Neural progenitor cell (in vitro differentiated cells): ENCODE measurements around the gene NHSL1.

Source experiments
- CTCF ChIP-seq: fragments of 200-600 bp; sonication (generic); IDR thresholded peaks from 2 replicates; pipeline ENCODE4 v1.5.1; 2017; ENCODE audit warnings: antibody characterized with exemption, mild to moderate bottlenecking
- EZH2 ChIP-seq: fragments of 200-600 bp; sonication (generic); IDR thresholded peaks from 2 replicates; pipeline ENCODE4 v1.6.1; 2017; ENCODE audit warnings: antibody characterized with exemption, mild to moderate bottlenecking, moderate library complexity
- EZH2phosphoT487 ChIP-seq: fragments of 200-600 bp; sonication (generic); IDR thresholded peaks from 2 replicates; pipeline ENCODE4 v1.6.1; 2017; ENCODE audit warnings: antibody characterized with exemption

DNA sequence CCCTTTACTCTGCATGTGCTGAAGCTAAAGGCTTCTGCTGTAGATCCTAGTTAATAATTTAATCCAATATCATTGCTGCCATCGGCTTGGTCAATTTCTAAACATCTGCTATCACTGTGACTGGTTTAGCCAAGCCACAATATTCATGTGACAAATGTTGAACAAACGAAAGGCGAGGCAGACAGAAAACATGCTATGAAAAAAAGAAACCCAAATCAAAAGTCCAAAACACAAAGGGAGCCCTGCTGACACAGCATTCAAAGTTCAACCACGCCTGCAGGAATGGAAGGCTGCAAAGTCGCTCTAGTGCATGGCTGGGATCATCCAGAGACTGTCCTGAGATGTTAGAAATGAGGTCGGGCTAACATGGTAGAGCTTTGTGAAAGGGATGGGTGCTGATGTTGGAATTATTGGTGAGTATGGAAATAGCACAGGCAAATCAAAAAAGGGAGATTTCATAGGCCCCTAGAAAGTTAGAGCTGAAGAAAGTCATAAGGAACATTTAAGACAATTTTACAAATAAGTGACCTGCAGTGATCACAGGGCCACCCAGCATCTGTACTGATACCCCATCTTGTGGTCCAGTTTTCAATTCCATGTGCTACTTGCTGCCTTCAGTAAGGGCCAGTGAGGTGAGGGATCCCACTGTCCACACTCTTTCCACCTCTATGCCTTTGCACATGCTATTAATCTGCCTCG, 8.8 kb upstream of the NHSL1 start:
- no peak for TF ChIP-seq CTCF
- no peak for TF ChIP-seq EZH2
- TF ChIP-seq EZH2phosphoT487 = no peak
